ENCODE measurements around the gene ALG12.

ALG12 gene

DNA sequence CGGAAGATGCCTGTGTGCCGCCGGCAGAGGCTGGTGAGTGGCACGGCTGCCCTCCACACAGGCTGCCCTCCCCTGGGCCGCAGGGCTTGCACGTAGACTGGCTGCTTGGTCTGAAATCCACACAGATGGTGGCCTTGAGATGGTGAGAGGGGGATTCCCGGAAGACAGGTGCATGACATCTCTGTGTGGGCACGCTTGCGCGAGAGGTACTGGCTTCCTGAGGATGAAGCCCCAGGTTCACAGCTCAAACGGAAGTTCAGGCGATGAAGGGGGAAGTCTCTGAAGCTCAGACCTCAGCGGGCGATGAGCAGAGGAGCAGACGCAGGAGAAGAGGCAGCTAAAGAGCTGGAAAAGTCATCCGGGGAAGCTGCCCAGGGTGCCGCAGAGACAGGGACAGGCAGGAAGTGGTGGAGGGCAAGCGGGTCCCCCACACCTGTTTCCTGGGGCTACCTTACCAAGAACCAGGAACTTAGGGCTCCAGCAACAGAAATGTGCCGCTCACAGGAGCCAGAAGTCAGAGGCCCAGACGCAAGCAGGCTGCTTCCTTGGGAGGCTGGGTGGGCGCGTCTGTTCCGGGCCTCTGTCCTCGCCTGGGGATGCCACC is 7.4 kb upstream of the ALG12 start:
- Histone ChIP-seq H3K4me1 (ENCODE audit: control insufficient read depth, insufficient read depth, low read length) (0 out of 2 replicates have a peak, but pooled peaks cover 2% of the 10 kb centered on the region), H3K9ac (ENCODE audit: low read depth, low read length) (no peak overlapping the region), H3K36me3 (ENCODE audit: control insufficient read depth, insufficient read depth, low read length) (peaks cover 8% of the 10 kb centered on the region), H3K27me3 (ENCODE audit: control insufficient read depth, insufficient read depth, low read length) (peaks cover 10% of the 10 kb centered on the region), H3K27ac (ENCODE audit: low read depth, low read length) (no peak overlapping the region), H3K9me3 (ENCODE audit: control insufficient read depth, insufficient read depth, low read length) (no peaks in the 10 kb centered on the region), H3K4me3 (ENCODE audit: low read depth, low read length) (no peak overlapping the region)

DNA sequence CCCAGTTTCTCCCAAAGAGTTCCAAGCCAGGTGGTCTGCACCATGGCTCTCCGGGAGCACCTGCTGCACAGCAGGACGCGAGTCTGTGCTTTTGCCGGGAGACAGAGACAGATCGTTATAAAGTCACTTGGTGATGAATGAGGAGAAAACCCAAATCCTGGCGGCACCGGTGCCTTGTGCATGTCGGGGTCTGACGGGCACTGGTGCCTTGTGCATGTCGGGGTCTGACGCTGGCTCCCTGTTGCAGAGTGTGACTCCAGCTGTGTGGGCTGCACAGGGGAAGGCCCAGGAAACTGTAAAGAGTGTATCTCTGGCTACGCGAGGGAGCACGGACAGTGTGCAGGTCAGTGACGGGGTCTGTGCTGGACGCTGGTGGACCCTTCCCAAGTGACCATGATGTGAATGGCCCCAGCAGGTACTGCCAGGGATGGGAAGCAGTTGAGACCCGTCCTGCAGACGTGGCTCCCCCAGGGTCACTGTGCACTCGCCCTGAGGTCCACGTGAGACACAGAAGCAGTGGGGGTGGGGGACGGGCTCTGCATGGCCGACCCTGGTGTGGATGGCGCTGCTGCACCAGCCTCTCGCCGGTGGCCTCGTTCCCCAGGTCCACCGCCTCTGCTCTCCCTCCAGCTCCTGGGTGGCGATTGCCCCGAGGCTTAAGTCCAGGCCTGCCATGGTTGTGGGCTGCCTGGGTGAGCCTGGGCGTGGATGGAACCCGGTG is 6.0 kb upstream of the ALG12 start:
- no peak overlapping the region for H3K27ac ChIP-seq (ENCODE audit: low read depth, low read length)
- no peaks in the 10 kb centered on the region for H3K27me3 ChIP-seq (ENCODE audit: control insufficient read depth, insufficient read depth, low read length)
- H3K9ac ChIP-seq (ENCODE audit: low read depth, low read length) = no peak overlapping the region
- H3K9me3 ChIP-seq (ENCODE audit: control insufficient read depth, insufficient read depth, low read length) = no peaks in the 10 kb centered on the region
- peaks cover 13% of the 10 kb centered on the region for H3K36me3 ChIP-seq (ENCODE audit: control insufficient read depth, insufficient read depth, low read length)
- peaks cover 1% of the 10 kb centered on the region; the same call in 1 of the 2 replicates for H3K4me1 ChIP-seq (ENCODE audit: control insufficient read depth, insufficient read depth, low read length)
- H3K4me3 ChIP-seq (ENCODE audit: low read depth, low read length) = no peak overlapping the region

DNA sequence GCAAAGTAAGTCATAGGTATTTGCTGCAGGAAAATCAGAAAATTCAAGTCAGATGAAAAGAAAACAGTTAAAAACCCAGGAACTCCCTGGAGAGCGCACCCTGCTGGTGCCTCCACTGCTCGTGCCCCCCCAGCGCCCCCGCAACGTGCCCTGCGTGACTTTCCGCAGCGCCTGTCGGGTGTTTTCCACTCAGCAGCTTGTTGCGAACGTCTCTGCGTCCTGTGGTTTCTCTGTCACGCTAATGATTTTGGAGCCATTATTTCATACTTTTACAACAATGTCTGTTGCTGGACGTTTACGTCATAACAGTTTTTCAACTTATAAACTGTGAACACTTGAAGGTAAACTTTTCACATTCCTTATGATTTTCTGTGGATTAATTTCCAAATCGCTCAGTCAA is 5.2 kb upstream of the ALG12 start:
- no peaks in the 10 kb centered on the region for H3K9me3 ChIP-seq (ENCODE audit: control insufficient read depth, insufficient read depth, low read length)
- H3K9ac ChIP-seq (ENCODE audit: low read depth, low read length) = no peak overlapping the region
- no peaks in the 10 kb centered on the region for H3K27me3 ChIP-seq (ENCODE audit: control insufficient read depth, insufficient read depth, low read length)
- peaks cover 4% of the 10 kb centered on the region; the same call in 1 of the 2 replicates for H3K4me1 ChIP-seq (ENCODE audit: control insufficient read depth, insufficient read depth, low read length)
- no peak overlapping the region for H3K27ac ChIP-seq (ENCODE audit: low read depth, low read length)
- no peak overlapping the region for H3K4me3 ChIP-seq (ENCODE audit: low read depth, low read length)
- H3K36me3 ChIP-seq (ENCODE audit: control insufficient read depth, insufficient read depth, low read length) = peaks cover 13% of the 10 kb centered on the region

DNA sequence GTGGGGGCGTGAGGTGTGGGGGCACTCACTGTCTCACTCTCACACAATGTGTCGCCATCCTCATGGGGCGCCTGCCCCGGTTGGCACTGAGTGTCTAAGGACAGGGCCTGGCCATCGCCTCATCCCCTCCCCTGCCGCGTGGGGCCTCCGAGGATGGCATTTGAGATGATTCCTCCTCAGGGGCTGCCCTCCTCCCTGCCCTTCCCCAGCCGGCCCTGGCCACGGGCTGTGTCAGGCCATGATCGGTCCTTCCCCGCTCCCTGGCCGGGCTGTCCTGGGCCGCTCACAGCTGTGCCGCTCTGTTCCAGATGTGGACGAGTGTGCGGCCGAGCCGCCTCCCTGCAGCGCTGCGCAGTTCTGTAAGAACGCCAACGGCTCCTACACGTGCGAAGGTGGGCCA is 4.7 kb upstream of the ALG12 start:
- no peaks in the 10 kb centered on the region for H3K9me3 ChIP-seq (ENCODE audit: control insufficient read depth, insufficient read depth, low read length)
- no peaks in the 10 kb centered on the region for H3K27me3 ChIP-seq (ENCODE audit: control insufficient read depth, insufficient read depth, low read length)
- peaks cover 13% of the 10 kb centered on the region for H3K36me3 ChIP-seq (ENCODE audit: control insufficient read depth, insufficient read depth, low read length)
- no peak overlapping the region for H3K9ac ChIP-seq (ENCODE audit: low read depth, low read length)
- H3K4me3 ChIP-seq (ENCODE audit: low read depth, low read length) = no peak overlapping the region
- H3K4me1 ChIP-seq (ENCODE audit: control insufficient read depth, insufficient read depth, low read length) = peaks cover 4% of the 10 kb centered on the region; the same call in 1 of the 2 replicates
- H3K27ac ChIP-seq (ENCODE audit: low read depth, low read length) = no peak overlapping the region

DNA sequence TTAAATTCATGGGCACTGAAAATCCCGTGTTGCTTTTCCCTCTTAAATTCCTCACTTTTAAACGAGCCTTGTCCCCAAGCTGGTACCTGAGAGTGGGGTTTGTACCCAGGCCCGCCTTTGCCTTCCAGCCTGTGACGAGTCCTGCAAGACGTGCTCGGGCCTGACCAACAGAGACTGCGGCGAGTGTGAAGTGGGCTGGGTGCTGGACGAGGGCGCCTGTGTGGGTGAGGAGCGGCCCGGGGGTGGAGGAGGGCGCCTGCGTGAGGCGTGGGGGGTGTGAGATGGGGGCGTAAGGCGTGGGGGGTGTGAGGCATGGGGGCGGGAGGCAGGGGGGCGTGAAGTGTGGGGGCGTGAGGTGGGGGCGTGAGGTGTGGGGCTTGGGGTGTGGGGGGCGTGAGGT is 4.2 kb upstream of the ALG12 start:
- Histone ChIP-seq H3K27me3 (ENCODE audit: control insufficient read depth, insufficient read depth, low read length) (no peaks in the 10 kb centered on the region), H3K9ac (ENCODE audit: low read depth, low read length) (no peak overlapping the region), H3K9me3 (ENCODE audit: control insufficient read depth, insufficient read depth, low read length) (no peaks in the 10 kb centered on the region), H3K27ac (ENCODE audit: low read depth, low read length) (no peak overlapping the region), H3K4me1 (ENCODE audit: control insufficient read depth, insufficient read depth, low read length) (peaks cover 4% of the 10 kb centered on the region; the same call in 1 of the 2 replicates), H3K36me3 (ENCODE audit: control insufficient read depth, insufficient read depth, low read length) (peaks cover 13% of the 10 kb centered on the region), H3K4me3 (ENCODE audit: low read depth, low read length) (no peak overlapping the region)

DNA sequence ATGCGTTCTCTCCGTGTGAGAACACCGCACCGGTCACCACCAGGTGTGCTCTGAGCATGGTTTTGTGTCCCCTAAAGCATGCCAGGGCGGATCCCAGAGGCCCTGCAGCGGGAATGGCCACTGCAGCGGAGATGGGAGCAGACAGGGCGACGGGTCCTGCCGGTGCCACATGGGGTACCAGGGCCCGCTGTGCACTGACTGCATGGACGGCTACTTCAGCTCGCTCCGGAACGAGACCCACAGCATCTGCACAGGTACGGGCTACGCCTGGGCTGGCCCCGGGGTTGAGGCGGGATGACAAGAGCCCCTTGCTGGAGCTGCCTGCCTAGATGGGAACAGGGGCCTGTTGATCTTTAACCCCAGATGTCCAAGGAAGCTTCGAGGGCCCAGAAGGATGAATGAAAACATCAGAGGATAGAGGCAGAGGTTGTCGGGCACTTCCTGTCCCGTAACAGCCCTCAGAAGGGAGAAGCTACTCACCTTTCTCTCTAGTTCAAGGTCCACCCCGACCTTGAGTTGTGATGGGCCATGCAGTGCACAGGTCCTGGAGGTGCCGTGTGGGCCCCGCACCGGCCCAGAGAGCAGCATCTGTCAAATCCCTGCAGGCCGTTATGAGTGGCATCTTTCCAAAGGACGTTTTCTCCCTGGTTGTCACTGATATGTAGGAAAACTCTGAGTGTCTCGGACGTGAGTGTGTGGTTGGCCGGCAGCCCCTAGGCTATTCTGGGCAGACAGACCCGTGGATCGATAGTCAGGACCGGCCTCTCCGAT is 3.5 kb upstream of the ALG12 start:
- Histone ChIP-seq H3K36me3 (ENCODE audit: control insufficient read depth, insufficient read depth, low read length) (peaks cover 13% of the 10 kb centered on the region), H3K4me1 (ENCODE audit: control insufficient read depth, insufficient read depth, low read length) (peaks cover 4% of the 10 kb centered on the region; the same call in 1 of the 2 replicates), H3K9me3 (ENCODE audit: control insufficient read depth, insufficient read depth, low read length) (no peaks in the 10 kb centered on the region), H3K4me3 (ENCODE audit: low read depth, low read length) (no peak overlapping the region), H3K27ac (ENCODE audit: low read depth, low read length) (no peak overlapping the region), H3K9ac (ENCODE audit: low read depth, low read length) (no peak overlapping the region), H3K27me3 (ENCODE audit: control insufficient read depth, insufficient read depth, low read length) (no peaks in the 10 kb centered on the region)

DNA sequence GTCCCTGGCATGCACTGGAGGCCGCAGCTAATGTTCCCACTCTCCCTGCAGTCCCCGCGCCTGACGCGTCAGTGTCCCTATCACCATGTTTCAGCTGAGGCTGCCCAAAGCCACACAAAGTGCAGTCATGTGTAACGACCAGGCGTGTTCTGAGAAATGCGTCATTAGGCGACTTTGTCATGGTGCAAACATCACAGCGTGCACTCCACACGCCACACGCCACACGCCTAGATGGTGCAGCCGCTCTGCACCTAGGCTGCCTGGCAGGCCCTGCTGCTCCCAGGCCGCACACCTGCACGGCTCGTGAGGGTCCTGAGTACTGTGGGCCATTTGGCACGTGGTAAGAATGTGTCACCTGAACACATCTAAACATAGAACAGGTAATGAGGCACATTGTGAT is 2.6 kb upstream of the ALG12 start:
- Histone ChIP-seq H3K27me3 (ENCODE audit: control insufficient read depth, insufficient read depth, low read length) (no peaks in the 10 kb centered on the region), H3K9ac (ENCODE audit: low read depth, low read length) (no peak overlapping the region), H3K27ac (ENCODE audit: low read depth, low read length) (no peak overlapping the region), H3K36me3 (ENCODE audit: control insufficient read depth, insufficient read depth, low read length) (peaks cover 13% of the 10 kb centered on the region), H3K4me3 (ENCODE audit: low read depth, low read length) (no peak overlapping the region), H3K9me3 (ENCODE audit: control insufficient read depth, insufficient read depth, low read length) (no peaks in the 10 kb centered on the region), H3K4me1 (ENCODE audit: control insufficient read depth, insufficient read depth, low read length) (peaks cover 4% of the 10 kb centered on the region; the same call in 1 of the 2 replicates)

DNA sequence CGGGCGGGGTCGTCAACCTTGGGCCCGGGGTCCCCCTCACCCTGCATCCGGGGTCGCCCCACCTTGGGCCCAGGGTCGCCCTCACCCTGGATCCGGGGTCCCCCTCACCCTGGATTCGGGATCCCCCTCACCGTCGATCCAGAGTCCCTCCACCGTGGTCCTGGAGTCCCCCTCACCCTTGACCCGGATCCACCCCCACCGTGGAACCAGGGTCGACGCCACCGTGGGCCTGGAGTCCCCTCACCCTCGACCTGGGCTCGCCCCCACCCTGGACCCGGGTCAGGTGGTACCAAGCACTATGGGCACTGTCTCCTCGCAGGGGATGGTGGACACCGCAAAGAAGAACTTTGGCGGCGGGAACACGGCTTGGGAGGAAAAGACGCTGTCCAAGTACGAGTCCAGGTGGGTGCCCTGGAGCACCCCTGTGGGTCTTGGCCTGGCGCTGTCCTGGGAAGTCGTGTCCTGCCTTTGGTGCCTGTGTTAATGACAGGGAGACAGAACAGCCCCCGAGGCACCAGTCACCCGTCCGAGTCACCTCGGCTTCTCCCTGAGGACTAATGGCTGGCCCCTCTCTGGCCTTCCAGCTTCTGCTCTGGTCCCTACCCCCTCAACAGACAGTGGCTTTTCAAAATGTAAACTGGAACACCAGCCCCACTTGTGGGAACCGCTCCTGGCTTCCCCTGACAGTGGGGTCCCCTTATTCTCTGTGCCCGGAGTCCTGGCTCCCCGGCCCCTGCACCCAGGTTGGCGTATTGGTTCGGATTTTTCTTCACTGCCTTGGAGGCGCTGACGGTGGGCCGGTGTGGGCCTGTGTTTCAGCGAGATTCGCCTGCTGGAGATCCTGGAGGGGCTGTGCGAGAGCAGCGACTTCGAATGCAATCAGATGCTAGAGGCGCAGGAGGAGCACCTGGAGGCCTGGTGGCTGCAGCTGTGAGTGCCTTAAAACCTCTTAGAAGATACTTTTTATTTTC is 958 bp upstream of the ALG12 start:
- H3K27ac ChIP-seq (ENCODE audit: low read depth, low read length) = no peak overlapping the region

DNA sequence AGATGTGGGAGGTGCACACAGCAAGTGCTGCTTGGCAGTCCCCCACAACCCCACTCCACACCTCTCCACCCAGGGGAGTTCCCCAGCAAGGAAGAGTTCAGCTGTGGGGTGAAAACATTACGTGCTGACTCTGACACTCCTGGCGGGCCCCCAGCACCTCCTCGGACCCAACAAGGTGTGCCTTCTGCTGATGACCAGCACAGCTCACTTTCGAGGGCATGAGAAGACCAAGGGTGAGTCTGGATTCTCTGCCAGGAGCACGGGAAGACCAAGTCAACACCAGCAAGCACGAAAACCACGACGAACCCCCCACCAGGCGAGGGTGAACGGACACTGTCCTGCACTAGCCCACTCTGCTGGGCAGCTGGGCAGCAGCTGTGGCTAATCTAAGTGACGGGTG is 1.4 kb downstream of the ALG12 start:
- H3K4me1 ChIP-seq (ENCODE audit: control insufficient read depth, insufficient read depth, low read length) = peaks cover 4% of the 10 kb centered on the region; the same call in 1 of the 2 replicates
- peak overlapping the region; percentile 92; the same call in 1 of the 2 replicates for H3K4me3 ChIP-seq (ENCODE audit: low read depth, low read length)
- H3K9me3 ChIP-seq (ENCODE audit: control insufficient read depth, insufficient read depth, low read length) = no peaks in the 10 kb centered on the region
- H3K27me3 ChIP-seq (ENCODE audit: control insufficient read depth, insufficient read depth, low read length) = no peaks in the 10 kb centered on the region
- no peak overlapping the region for H3K27ac ChIP-seq (ENCODE audit: low read depth, low read length)
- no peak overlapping the region for H3K9ac ChIP-seq (ENCODE audit: low read depth, low read length)
- H3K36me3 ChIP-seq (ENCODE audit: control insufficient read depth, insufficient read depth, low read length) = peaks cover 29% of the 10 kb centered on the region

More for the DNA sequence above, 958 bp upstream of the ALG12 start:
- H3K36me3 ChIP-seq (ENCODE audit: control insufficient read depth, insufficient read depth, low read length) = peaks cover 13% of the 10 kb centered on the region
- no peak overlapping the region for H3K9ac ChIP-seq (ENCODE audit: low read depth, low read length)
- H3K4me3 ChIP-seq (ENCODE audit: low read depth, low read length) = peak overlapping the region; percentile 67
- peaks cover 4% of the 10 kb centered on the region; the same call in 1 of the 2 replicates for H3K4me1 ChIP-seq (ENCODE audit: control insufficient read depth, insufficient read depth, low read length)
- H3K27me3 ChIP-seq (ENCODE audit: control insufficient read depth, insufficient read depth, low read length) = no peaks in the 10 kb centered on the region
- no peaks in the 10 kb centered on the region for H3K9me3 ChIP-seq (ENCODE audit: control insufficient read depth, insufficient read depth, low read length)

DNA sequence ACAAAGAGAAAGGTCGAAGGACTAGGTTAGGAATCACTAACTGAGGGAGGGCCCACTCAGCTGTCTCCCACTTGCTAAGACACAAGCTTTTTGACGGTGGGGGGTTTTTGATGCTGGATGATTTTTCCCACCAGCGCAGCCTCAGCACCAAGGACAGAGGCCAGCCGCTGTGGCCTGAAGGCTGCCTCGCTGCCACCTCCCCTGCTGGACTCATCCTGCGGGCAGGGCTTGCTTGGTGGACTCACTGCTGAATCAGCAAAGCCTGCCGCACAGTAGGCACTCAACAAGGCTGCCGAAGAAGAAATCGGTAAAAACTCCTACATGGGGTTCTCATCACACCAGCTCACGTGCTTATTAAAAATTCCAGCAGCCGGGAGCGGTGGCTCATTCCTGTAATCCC is 2.6 kb downstream of the ALG12 start:
- H3K27ac ChIP-seq (ENCODE audit: low read depth, low read length) = no peak overlapping the region
- H3K9me3 ChIP-seq (ENCODE audit: control insufficient read depth, insufficient read depth, low read length) = no peaks in the 10 kb centered on the region
- H3K4me1 ChIP-seq (ENCODE audit: control insufficient read depth, insufficient read depth, low read length) = peaks cover 4% of the 10 kb centered on the region; the same call in 1 of the 2 replicates
- H3K36me3 ChIP-seq (ENCODE audit: control insufficient read depth, insufficient read depth, low read length) = peaks cover 21% of the 10 kb centered on the region
- no peaks in the 10 kb centered on the region for H3K27me3 ChIP-seq (ENCODE audit: control insufficient read depth, insufficient read depth, low read length)
- H3K4me3 ChIP-seq (ENCODE audit: low read depth, low read length) = no peak overlapping the region
- H3K9ac ChIP-seq (ENCODE audit: low read depth, low read length) = no peak overlapping the region

Data from HUES48 (cell line).